ENCODE measurements around the gene PRND.

PRND gene

GRCh38 chr20:4721719-4722118 is at the start of gene PRND:
PRND (plus strand) TSS chr20:4721909; CDS start chr20:4724552, 2,643 bp downstream.
- in situ Hi-C loops (cut with HindIII; ENCODE audit: low pct_unique_long_range_greater_than_20kb, low sequenced_read_pairs) = no loop called here
- DNase-seq (ENCODE audit: low read depth in 1 of 2, low spot score in 1 of 2) = no peak
- no peak for TF ChIP-seq JUND (IDR thresholded peaks at IDR 0.05; ENCODE audit: low read depth)

GRCh38 chr20:4672948-4673347 is 48.8 kb upstream of the PRND start:
- TF ChIP-seq JUND (IDR thresholded peaks at IDR 0.05; ENCODE audit: low read depth) = no peak
- in situ Hi-C loops (cut with HindIII; ENCODE audit: low pct_unique_long_range_greater_than_20kb, low sequenced_read_pairs) = no loop called here
- DNase-seq (ENCODE audit: low read depth in 1 of 2, low spot score in 1 of 2) = no peak

DNA sequence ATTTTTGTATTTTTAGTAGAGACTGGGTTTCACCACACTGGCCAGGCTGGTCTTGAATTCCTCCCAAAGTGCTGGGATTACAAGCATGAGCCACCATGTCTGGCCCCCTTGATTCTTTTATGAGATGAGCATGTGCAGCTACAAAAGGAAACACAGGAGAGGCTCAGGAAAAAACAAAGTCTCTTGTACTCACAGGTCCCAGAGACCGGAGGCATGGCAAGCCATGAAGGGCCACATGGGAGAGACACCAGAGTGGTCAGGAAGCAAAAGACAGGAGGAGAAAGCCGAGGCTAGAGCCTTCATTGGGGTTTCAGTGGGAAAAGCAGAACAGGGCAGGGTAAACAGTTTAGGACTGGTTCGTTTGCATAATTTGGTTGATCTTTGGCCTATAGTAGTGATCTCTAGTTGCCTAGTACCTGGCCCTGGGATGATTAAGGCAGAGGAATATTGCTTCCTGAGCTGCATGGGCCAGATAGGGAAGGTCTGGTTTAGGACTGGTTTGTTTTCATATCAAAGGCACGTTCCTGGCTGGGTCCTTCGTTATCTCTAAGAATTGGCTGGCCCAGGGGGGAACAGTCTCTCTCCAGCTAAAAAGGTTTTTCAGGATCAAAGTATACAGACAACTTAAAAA is 48.2 kb upstream of the PRND start:
- DNase-seq (ENCODE audit: low read depth in 1 of 2, low spot score in 1 of 2) = no peak
- in situ Hi-C loops (cut with HindIII; ENCODE audit: low pct_unique_long_range_greater_than_20kb, low sequenced_read_pairs) = no loop called here
- no peak for TF ChIP-seq JUND (IDR thresholded peaks at IDR 0.05; ENCODE audit: low read depth)

- DNase-seq (ENCODE audit: low read depth in 1 of 2, low spot score in 1 of 2) = no peak
- in situ Hi-C loops (cut with HindIII; ENCODE audit: low pct_unique_long_range_greater_than_20kb, low sequenced_read_pairs) = no loop called here
- TF ChIP-seq JUND (IDR thresholded peaks at IDR 0.05; ENCODE audit: low read depth) = no peak
These were observed 47.0 kb upstream of the PRND start for GRCh38 chr20:4674672-4675071.

- in situ Hi-C loops (cut with HindIII; ENCODE audit: low pct_unique_long_range_greater_than_20kb, low sequenced_read_pairs) = no loop called here
- TF ChIP-seq JUND (IDR thresholded peaks at IDR 0.05; ENCODE audit: low read depth) = no peak
- DNase-seq (ENCODE audit: low read depth in 1 of 2, low spot score in 1 of 2) = no peak
These were observed 43.9 kb upstream of the PRND start for GRCh38 chr20:4677846-4678245.

DNA sequence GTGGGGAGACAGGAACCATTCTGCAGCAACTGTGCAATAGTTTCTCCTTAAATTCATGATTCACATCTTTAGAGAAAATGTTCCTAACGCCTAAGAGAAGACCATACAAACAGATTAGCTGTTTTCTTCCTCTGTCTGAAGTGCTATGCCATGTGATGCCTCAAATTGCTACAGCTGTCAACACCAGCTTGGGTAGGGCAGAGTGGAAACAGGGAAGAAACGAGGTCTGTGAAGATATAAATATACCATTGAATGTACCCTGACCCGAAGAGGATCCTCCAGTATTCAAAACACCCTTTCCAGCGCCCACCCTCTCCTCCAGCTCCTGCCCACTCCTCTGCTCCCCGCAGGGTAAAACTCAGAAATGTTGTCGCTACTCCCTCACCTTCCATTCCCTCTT is 40.3 kb upstream of the PRND start:
- no peak for TF ChIP-seq JUND (IDR thresholded peaks at IDR 0.05; ENCODE audit: low read depth)
- no peak for DNase-seq (ENCODE audit: low read depth in 1 of 2, low spot score in 1 of 2)
- in situ Hi-C loops (cut with HindIII; ENCODE audit: low pct_unique_long_range_greater_than_20kb, low sequenced_read_pairs) = no loop called here

GRCh38 chr20:4681991-4682401 is 39.7 kb upstream of the PRND start:
- TF ChIP-seq JUND (IDR thresholded peaks at IDR 0.05; ENCODE audit: low read depth) = no peak
- DNase-seq (ENCODE audit: low read depth in 1 of 2, low spot score in 1 of 2) = no peak
- in situ Hi-C loops (cut with HindIII; ENCODE audit: low pct_unique_long_range_greater_than_20kb, low sequenced_read_pairs) = no loop called here

GRCh38 chr20:4682682-4683081 is 39.0 kb upstream of the PRND start:
- TF ChIP-seq JUND (IDR thresholded peaks at IDR 0.05; ENCODE audit: low read depth) = no peak
- in situ Hi-C loops (cut with HindIII; ENCODE audit: low pct_unique_long_range_greater_than_20kb, low sequenced_read_pairs) = no loop called here
- no peak for DNase-seq (ENCODE audit: low read depth in 1 of 2, low spot score in 1 of 2)

DNA sequence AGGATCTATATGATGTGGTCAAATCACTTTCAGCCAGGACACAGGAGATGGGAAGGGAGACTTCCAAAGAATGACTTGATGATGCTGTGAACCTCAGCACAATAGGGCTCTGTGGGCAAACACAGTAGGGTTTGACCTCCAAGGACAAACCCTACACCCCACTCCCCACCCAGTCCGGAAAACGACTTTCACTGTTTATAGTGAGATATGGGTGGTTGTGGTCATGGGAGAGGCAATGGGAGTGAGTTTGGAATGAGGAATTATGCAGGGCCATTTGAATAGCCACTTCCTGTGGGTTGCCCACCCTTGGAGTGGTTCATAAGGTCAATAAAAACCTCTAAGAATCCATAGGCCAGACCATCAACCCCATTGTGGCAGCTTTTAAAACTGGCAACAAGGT is 38.4 kb upstream of the PRND start:
- TF ChIP-seq JUND (IDR thresholded peaks at IDR 0.05; ENCODE audit: low read depth) = no peak
- no peak for DNase-seq (ENCODE audit: low read depth in 1 of 2, low spot score in 1 of 2)
- in situ Hi-C loops (cut with HindIII; ENCODE audit: low pct_unique_long_range_greater_than_20kb, low sequenced_read_pairs) = no loop called here

DNA sequence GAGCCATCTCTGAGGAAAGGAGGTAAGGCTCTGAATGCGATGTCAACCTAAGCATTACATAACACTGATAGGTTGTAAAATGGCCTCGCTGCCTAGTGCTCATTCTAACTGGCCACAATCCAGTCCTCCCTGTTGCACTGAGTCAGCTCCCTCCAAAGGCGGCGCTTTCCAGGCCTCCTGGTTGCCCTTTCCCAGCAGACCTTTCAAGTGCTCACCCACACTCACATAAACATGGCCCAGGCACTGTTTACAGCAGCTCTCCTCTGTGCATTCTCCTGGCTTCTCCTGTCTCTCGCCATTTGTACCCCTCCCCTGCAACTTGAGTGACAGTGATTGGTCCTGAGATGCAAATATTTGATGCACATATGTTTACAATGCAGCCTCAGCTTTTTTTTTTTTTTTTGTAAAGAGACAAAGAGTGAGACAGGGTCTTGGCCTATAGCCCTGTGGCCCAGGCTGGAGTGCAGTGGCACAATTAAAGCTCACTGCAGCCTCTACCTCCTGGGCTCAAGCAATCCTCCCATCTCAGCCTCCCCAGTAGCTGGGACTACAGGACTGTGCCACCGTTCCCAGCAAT is 36.8 kb upstream of the PRND start:
- TF ChIP-seq JUND (IDR thresholded peaks at IDR 0.05; ENCODE audit: low read depth) = no peak
- DNase-seq (ENCODE audit: low read depth in 1 of 2, low spot score in 1 of 2) = no peak
- in situ Hi-C loops (cut with HindIII; ENCODE audit: low pct_unique_long_range_greater_than_20kb, low sequenced_read_pairs) = no loop called here

DNA sequence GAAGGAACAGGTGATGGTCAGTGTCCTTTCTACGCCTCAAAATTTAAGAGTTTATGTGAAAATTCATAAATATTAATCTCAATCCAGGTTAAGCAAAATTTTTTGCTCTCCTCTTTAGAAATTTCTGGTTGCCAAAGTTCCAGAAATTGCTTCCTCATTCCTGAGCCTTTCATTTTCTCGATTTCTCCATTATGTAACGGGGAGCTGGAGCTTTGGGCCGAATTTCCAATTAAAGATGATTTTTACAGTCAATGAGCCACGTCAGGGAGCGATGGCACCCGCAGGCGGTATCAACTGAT is 35.8 kb upstream of the PRND start:
- DNase-seq (ENCODE audit: low read depth in 1 of 2, low spot score in 1 of 2) = no peak
- in situ Hi-C loops (cut with HindIII; ENCODE audit: low pct_unique_long_range_greater_than_20kb, low sequenced_read_pairs) = no loop called here
- no peak for TF ChIP-seq JUND (IDR thresholded peaks at IDR 0.05; ENCODE audit: low read depth)

DNA sequence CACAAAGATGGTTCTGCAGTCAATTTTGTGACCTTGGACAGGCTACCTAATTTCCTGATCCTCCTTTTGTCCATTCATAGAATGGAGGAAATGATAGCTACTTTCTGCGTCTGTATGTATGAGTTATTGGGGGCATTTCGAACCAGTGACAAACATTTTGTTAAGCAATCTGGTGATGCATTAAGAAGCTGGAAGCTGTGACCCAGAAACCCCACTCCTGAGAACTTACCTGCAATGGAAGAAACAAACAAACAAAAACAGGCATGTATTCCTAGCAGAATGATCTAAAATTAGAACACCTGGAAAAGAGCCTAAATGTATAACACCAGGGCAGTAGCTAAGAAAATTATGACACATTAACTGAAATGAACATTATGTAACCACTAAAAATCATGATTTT is 33.4 kb upstream of the PRND start:
- no peak for TF ChIP-seq JUND (IDR thresholded peaks at IDR 0.05; ENCODE audit: low read depth)
- in situ Hi-C loops (cut with HindIII; ENCODE audit: low pct_unique_long_range_greater_than_20kb, low sequenced_read_pairs) = no loop called here
- DNase-seq (ENCODE audit: low read depth in 1 of 2, low spot score in 1 of 2) = no peak

- in situ Hi-C loops (cut with HindIII; ENCODE audit: low pct_unique_long_range_greater_than_20kb, low sequenced_read_pairs) = no loop called here
- no peak for TF ChIP-seq JUND (IDR thresholded peaks at IDR 0.05; ENCODE audit: low read depth)
- DNase-seq (ENCODE audit: low read depth in 1 of 2, low spot score in 1 of 2) = no peak
These were observed 32.5 kb upstream of the PRND start for GRCh38 chr20:4689220-4689619.

DNA sequence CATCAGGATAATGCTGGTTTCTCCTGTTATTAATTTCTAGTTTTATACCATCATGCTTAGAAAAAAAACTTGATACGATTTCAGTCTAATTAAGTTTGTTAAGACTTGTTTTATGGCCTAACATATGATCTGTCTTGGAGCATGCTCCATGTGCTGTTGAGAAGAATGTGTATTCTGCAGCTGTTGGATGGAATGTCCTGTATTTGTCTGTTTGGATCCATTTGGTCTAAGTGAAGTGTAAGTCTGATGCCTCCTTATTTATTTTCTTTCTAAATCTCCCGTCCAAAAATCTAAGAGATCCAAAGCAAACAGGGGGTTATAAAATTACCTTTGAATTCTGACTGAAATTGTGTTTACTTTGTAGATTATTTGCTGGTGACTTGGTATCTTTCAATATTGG is 30.0 kb upstream of the PRND start:
- in situ Hi-C loops (cut with HindIII; ENCODE audit: low pct_unique_long_range_greater_than_20kb, low sequenced_read_pairs) = no loop called here
- DNase-seq (ENCODE audit: low read depth in 1 of 2, low spot score in 1 of 2) = no peak
- no peak for TF ChIP-seq JUND (IDR thresholded peaks at IDR 0.05; ENCODE audit: low read depth)

All from T47D (cell line).